GM12878 (cell line): Measurements from ENCODE around the gene KIDINS220. TPM values are rescaled to one million over a fixed set of nuclear protein-coding genes. Genes with fewer than 3 reads are reported as not detected.

Experiments
- CREB1 ChIP-seq: IDR thresholded peaks from 2 replicates; pipeline ENCODE4 v1.6.1; 2012; ENCODE audit warnings: low read depth, mild to moderate bottlenecking, inconsistent platforms
- CREM ChIP-seq: IDR thresholded peaks from 2 replicates; pipeline ENCODE4 v1.6.1; 2014; ENCODE audit warnings: antibody characterized with exemption, low read depth
- HDAC6 ChIP-seq: fragments of 200-600 bp; sonication (generic); IDR thresholded peaks from one replicate; pipeline ENCODE4 v1.8.0; 2017; ENCODE audit warnings: antibody characterized with exemption; ENCODE audit not compliant: unreplicated experiment
- JUNB ChIP-seq: IDR thresholded peaks from 2 replicates; pipeline ENCODE4 v1.6.1; 2016; ENCODE audit warnings: antibody characterized with exemption, mild to moderate bottlenecking
- NFXL1 ChIP-seq: fragments of 450-650 bp; IDR thresholded peaks from 2 replicates; pipeline ENCODE4 v1.6.1; 2017; ENCODE audit warnings: antibody characterized with exemption, mild to moderate bottlenecking, borderline replicate concordance
- NR2C2 ChIP-seq: IDR thresholded peaks from 2 replicates; pipeline ENCODE4 v1.6.1; 2011; ENCODE audit warnings: borderline replicate concordance, low read depth; ENCODE audit not compliant: control insufficient read depth, insufficient read length
- POLR2AphosphoS5 ChIP-seq: IDR thresholded peaks from 2 replicates; pipeline ENCODE4 v1.6.1; 2011; ENCODE audit warnings: mild to moderate bottlenecking, low read length, inconsistent platforms
- POU2F2 ChIP-seq: IDR thresholded peaks from 3 replicates; pipeline ENCODE4 v1.6.1; 2011; ENCODE audit warnings: low read depth, mild to moderate bottlenecking, low read length, borderline replicate concordance
- RELA ChIP-seq: fragments of 450-650 bp; IDR thresholded peaks from 2 replicates; pipeline ENCODE4 v1.8.0; 2014; ENCODE audit warnings: borderline replicate concordance; ENCODE audit not compliant: partially characterized antibody
- SIX5 ChIP-seq: IDR thresholded peaks from 2 replicates; pipeline ENCODE4 v1.6.1; 2011; ENCODE audit warnings: mild to moderate bottlenecking, low read depth, low read length, moderate library complexity; ENCODE audit not compliant: severe bottlenecking
- SPI1 ChIP-seq: IDR thresholded peaks from 2 replicates; pipeline ENCODE4 v1.6.1; 2011; ENCODE audit warnings: low read depth, mild to moderate bottlenecking, low read length, moderate library complexity, borderline replicate concordance; ENCODE audit not compliant: insufficient read depth
- TARDBP ChIP-seq: IDR thresholded peaks from 2 replicates; pipeline ENCODE4 v1.6.1; 2016; ENCODE audit warnings: borderline replicate concordance
- ZBED1 ChIP-seq: IDR thresholded peaks from 2 replicates; pipeline ENCODE4 v1.6.1; 2016; ENCODE audit warnings: borderline replicate concordance
- ZNF217 ChIP-seq: fragments of 450-650 bp; IDR thresholded peaks from 2 replicates; pipeline ENCODE4 v1.6.1; 2017; ENCODE audit warnings: antibody characterized with exemption, mild to moderate bottlenecking
- ZNF384 ChIP-seq: IDR thresholded peaks from 2 replicates; pipeline ENCODE4 v1.6.1; 2012; ENCODE audit warnings: low read depth, mild to moderate bottlenecking, low read length, improper control_type of control experiment, borderline replicate concordance
- ZSCAN29 ChIP-seq: fragments of 450-650 bp; IDR thresholded peaks from 2 replicates; pipeline ENCODE4 v1.6.1; 2017; ENCODE audit warnings: mild to moderate bottlenecking, moderate library complexity
- polyA plus RNA-seq, 11 experiments: library from polyadenylated mRNA; depleted of rRNA in 4 of 11; unstranded in 6 of 11; stranded (reverse) in 5 of 11; fragments of >200 nt; fragmentation: Nextera tagmentation in 4 of 11; fragmentation: Illumina TruSeq in 1 of 11; extraction: Ambion mirVana in 4 of 11; extraction: Trizol in 1 of 11; gene quantifications; 1 replicate in 1 of 11; 2 replicates in 10 of 11; pipeline versions ENCODE4 v1.2.1 to v1.2.3, GENCODE V29; 2011 to 2016; ENCODE audit warnings: inconsistent platforms in 2 of 11, missing spikeins in 2 of 11, low read depth in 1 of 11
- total RNA-seq, 4 experiments: library from RNA; depleted of rRNA in 3 of 4; stranded (reverse); fragments of >200 nt in 3 of 4; fragmentation: Illumina TruSeq in 1 of 4; extraction: Trizol in 1 of 4; gene quantifications; 2 replicates each; pipeline versions ENCODE4 v1.2.1 to v1.2.3, GENCODE V29; 2013 to 2021
- TF ChIP-seq, protein P1 (sequence below): IDR thresholded peaks from 2 replicates; pipeline ENCODE4 v1.6.1; 2012; ENCODE audit warnings: low read depth, low read length, improper control_type of control experiment
- TF ChIP-seq, protein P2 (sequence below): IDR thresholded peaks from 2 replicates; pipeline ENCODE4 v1.6.1; 2011; ENCODE audit warnings: low read depth, mild to moderate bottlenecking, low read length, moderate library complexity, borderline replicate concordance; ENCODE audit errors: extremely low read depth
- TF ChIP-seq, protein P3 (sequence below): fragments of 450-650 bp; IDR thresholded peaks from 2 replicates; pipeline ENCODE4 v1.6.1; 2017; ENCODE audit warnings: mild to moderate bottlenecking
- TF ChIP-seq, protein P4 (sequence below): fragments of 450-650 bp; IDR thresholded peaks from 2 replicates; pipeline ENCODE4 v1.6.1; 2017; ENCODE audit warnings: mild to moderate bottlenecking, moderate library complexity
- TF ChIP-seq, protein P5 (sequence below): IDR thresholded peaks from 2 replicates; pipeline ENCODE4 v1.6.1; 2011; ENCODE audit warnings: low read depth, low read length, improper control_type of control experiment, borderline replicate concordance

Gene KIDINS220
- total and polyA plus RNA-seq, 10 of the 15 experiments (the other 5 are each of a cell fraction or from before 2014, with no cell fraction given), result 6.0 to 31.2 (median 16.0) TPM

DNA sequence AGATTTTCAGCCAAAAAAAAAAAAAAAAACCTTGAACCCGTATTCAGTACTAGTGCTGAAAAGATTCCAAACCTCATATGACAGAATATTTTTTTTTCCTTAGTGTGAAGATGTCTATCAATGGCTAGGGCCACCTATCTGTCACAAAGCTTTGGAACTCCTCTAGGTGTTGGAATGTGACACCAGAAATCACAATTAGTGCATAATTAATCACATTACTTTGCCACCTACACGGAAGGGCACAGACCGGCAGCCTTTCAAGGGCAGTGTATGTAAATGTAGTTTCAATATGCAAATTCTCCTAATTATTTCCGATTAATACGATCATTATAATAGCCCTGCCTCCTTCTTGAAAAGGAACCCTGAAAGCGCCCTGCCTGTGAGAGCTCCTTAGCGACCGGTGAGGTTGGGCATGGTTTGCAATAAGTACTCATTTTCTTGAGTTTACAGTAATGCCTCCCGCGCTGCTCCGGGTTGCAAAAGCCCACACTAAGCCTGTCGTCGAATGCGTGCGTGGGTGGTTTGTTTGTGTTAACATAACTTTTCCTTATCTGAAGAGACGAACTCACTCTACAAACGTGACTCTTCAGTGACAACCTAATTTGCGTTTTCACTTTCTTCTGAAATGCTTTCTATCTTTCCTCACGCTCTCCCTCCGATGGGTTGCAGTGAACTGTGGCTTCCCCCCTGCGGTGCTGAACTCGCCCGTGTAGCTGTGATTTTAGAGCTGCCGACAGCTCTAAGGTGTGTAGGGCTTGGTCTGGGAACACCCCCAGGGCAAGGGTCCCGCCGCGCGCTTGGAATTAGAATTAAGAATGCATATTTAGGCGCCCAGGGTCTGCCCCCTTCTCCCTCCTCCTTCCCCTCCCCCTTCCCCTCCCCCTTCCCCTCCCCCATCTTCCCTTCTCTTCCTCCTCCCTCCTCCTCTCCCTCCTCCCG is 156.3 kb downstream of the KIDINS220 start (continued):
- no peak for TF ChIP-seq ZBED1
- TF ChIP-seq ZSCAN29, result no peak
- 0 out of 2 replicates have a peak, but pooled peaks have one; percentile 42 for TF ChIP-seq POLR2AphosphoS5
- TF ChIP-seq, protein P1, sequence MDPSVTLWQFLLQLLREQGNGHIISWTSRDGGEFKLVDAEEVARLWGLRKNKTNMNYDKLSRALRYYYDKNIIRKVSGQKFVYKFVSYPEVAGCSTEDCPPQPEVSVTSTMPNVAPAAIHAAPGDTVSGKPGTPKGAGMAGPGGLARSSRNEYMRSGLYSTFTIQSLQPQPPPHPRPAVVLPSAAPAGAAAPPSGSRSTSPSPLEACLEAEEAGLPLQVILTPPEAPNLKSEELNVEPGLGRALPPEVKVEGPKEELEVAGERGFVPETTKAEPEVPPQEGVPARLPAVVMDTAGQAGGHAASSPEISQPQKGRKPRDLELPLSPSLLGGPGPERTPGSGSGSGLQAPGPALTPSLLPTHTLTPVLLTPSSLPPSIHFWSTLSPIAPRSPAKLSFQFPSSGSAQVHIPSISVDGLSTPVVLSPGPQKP, result no peak
- TF ChIP-seq, protein P2, sequence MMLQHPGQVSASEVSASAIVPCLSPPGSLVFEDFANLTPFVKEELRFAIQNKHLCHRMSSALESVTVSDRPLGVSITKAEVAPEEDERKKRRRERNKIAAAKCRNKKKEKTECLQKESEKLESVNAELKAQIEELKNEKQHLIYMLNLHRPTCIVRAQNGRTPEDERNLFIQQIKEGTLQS, result no peak
- no peak for TF ChIP-seq NR2C2
- TF ChIP-seq POU2F2, result peak; percentile 91; the same call in 2 of the 3 replicates
- TF ChIP-seq ZNF384, result no peak; the same call in 1 of the 2 replicates
- TF ChIP-seq SIX5, result no peak
- 0 out of 2 replicates have a peak, but pooled peaks have one; percentile 16 for TF ChIP-seq CREB1
- no peak for TF ChIP-seq TARDBP
- TF ChIP-seq, protein P3, sequence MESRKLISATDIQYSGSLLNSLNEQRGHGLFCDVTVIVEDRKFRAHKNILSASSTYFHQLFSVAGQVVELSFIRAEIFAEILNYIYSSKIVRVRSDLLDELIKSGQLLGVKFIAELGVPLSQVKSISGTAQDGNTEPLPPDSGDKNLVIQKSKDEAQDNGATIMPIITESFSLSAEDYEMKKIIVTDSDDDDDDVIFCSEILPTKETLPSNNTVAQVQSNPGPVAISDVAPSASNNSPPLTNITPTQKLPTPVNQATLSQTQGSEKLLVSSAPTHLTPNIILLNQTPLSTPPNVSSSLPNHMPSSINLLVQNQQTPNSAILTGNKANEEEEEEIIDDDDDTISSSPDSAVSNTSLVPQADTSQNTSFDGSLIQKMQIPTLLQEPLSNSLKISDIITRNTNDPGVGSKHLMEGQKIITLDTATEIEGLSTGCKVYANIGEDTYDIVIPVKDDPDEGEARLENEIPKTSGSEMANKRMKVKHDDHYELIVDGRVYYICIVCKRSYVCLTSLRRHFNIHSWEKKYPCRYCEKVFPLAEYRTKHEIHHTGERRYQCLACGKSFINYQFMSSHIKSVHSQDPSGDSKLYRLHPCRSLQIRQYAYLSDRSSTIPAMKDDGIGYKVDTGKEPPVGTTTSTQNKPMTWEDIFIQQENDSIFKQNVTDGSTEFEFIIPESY, result no peak
- TF ChIP-seq, protein P4, sequence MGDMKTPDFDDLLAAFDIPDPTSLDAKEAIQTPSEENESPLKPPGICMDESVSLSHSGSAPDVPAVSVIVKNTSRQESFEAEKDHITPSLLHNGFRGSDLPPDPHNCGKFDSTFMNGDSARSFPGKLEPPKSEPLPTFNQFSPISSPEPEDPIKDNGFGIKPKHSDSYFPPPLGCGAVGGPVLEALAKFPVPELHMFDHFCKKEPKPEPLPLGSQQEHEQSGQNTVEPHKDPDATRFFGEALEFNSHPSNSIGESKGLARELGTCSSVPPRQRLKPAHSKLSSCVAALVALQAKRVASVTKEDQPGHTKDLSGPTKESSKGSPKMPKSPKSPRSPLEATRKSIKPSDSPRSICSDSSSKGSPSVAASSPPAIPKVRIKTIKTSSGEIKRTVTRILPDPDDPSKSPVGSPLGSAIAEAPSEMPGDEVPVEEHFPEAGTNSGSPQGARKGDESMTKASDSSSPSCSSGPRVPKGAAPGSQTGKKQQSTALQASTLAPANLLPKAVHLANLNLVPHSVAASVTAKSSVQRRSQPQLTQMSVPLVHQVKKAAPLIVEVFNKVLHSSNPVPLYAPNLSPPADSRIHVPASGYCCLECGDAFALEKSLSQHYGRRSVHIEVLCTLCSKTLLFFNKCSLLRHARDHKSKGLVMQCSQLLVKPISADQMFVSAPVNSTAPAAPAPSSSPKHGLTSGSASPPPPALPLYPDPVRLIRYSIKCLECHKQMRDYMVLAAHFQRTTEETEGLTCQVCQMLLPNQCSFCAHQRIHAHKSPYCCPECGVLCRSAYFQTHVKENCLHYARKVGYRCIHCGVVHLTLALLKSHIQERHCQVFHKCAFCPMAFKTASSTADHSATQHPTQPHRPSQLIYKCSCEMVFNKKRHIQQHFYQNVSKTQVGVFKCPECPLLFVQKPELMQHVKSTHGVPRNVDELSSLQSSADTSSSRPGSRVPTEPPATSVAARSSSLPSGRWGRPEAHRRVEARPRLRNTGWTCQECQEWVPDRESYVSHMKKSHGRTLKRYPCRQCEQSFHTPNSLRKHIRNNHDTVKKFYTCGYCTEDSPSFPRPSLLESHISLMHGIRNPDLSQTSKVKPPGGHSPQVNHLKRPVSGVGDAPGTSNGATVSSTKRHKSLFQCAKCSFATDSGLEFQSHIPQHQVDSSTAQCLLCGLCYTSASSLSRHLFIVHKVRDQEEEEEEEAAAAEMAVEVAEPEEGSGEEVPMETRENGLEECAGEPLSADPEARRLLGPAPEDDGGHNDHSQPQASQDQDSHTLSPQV, result no peak
- 0 out of 2 replicates have a peak, but pooled peaks have one; percentile 17 for TF ChIP-seq ZNF217
- TF ChIP-seq SPI1, result no peak
- no peak for TF ChIP-seq JUNB
- no peak for TF ChIP-seq RELA
- TF ChIP-seq CREM, result no peak; the same call in 1 of the 2 replicates
- TF ChIP-seq, protein P5, sequence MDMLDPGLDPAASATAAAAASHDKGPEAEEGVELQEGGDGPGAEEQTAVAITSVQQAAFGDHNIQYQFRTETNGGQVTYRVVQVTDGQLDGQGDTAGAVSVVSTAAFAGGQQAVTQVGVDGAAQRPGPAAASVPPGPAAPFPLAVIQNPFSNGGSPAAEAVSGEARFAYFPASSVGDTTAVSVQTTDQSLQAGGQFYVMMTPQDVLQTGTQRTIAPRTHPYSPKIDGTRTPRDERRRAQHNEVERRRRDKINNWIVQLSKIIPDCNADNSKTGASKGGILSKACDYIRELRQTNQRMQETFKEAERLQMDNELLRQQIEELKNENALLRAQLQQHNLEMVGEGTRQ, result no peak
- TF ChIP-seq NFXL1, result no peak
- no peak for TF ChIP-seq HDAC6
